ENCODE data around the gene JAK1.

- TF ChIP-seq POLR2AphosphoS5 (IDR thresholded peaks at IDR 0.05), result no peak
- no peak for TF ChIP-seq POLR2A (IDR thresholded peaks at IDR 0.05)
- TF ChIP-seq, protein P1, sequence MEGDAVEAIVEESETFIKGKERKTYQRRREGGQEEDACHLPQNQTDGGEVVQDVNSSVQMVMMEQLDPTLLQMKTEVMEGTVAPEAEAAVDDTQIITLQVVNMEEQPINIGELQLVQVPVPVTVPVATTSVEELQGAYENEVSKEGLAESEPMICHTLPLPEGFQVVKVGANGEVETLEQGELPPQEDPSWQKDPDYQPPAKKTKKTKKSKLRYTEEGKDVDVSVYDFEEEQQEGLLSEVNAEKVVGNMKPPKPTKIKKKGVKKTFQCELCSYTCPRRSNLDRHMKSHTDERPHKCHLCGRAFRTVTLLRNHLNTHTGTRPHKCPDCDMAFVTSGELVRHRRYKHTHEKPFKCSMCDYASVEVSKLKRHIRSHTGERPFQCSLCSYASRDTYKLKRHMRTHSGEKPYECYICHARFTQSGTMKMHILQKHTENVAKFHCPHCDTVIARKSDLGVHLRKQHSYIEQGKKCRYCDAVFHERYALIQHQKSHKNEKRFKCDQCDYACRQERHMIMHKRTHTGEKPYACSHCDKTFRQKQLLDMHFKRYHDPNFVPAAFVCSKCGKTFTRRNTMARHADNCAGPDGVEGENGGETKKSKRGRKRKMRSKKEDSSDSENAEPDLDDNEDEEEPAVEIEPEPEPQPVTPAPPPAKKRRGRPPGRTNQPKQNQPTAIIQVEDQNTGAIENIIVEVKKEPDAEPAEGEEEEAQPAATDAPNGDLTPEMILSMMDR (IDR thresholded peaks at IDR 0.05), result no peak
Measured at GRCh38 chr1:65009176-65009575, 42.8 kb upstream of the JAK1 start.

Data from breast epithelium (tissue), 3 donors.